HG03439 (cell line): ENCODE data around the gene SORCS3.
"Not testable (repeated sequence)": the region's sequence is repeated elsewhere in the genome, so short reads cannot be mapped to it uniquely, and the experiment has no call there.

ENCODE experiments used
- ATAC-seq: cut with Tn5 transposase; IDR thresholded peaks from one replicate; pipeline ENCODE4 v1.9.1; 2021; ENCODE audit warnings: mild to moderate bottlenecking, moderate library complexity; ENCODE audit not compliant: unreplicated experiment

Gene SORCS3

GRCh38 chr10:104689105-104689504 is 48.0 kb downstream of the SORCS3 start:
- no peak for ATAC-seq

DNA sequence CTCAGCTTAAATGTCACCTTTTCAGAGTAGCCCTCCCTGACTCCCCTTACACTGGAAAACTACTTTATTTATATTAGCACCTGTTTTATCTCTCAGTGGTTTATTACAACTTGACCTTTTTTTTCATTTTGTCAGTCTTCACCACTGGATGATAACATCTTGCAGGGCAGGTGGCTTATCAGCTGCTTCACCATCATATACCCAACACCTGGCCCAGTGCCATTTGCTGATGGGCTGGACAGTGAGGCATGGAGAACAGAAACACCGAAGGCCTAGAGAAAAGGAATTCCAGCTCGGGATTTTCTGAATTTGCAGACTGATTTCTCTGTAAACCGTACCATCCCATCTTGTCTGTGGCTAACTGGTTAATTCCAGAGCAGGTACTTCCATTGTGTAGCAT is 48.5 kb downstream of the SORCS3 start:
- ATAC-seq = no peak

DNA sequence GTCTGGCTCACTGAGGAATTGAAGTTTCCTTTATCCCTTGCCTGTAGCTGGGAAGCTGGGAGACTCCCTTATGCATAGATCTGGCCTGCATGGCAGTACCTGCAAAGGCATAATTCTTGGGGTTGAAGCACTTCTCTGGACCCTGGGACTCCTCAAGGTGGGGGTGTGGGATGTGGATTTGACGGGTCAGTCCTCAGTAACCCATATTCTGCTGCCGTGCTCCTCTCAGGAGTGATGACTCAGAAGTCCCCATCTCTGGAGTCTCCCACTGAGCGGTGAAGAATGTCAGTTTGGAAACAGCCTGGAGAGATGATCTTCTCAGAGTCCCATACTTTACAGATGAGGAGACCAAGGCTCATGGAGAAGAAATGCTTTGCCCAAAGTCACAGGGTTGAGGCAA is 49.0 kb downstream of the SORCS3 start:
- no peak for ATAC-seq

- no peak for ATAC-seq
These were observed 49.9 kb downstream of the SORCS3 start for GRCh38 chr10:104690959-104691358.

- no peak for ATAC-seq
These were observed 53.0 kb downstream of the SORCS3 start for GRCh38 chr10:104694074-104694473.

DNA sequence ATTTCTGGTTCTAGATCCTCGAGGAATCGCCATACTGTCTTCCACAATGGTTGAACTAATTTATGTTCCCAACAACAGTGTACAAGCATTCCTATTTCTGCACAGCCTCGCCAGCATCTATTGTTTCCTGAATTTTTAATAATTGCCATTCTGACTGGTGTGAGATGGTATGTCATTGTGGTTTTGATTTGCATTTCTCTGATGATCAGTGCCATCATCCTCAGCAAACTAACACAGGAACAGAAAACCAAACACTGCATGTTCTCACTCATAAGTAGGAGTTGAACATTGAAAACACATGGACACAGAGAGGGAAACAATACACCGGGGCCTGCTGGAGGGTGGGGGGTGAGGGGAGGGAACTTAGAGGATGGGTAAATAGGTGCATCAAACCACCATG is 62.2 kb downstream of the SORCS3 start:
- ATAC-seq = not testable (repeated sequence)

DNA sequence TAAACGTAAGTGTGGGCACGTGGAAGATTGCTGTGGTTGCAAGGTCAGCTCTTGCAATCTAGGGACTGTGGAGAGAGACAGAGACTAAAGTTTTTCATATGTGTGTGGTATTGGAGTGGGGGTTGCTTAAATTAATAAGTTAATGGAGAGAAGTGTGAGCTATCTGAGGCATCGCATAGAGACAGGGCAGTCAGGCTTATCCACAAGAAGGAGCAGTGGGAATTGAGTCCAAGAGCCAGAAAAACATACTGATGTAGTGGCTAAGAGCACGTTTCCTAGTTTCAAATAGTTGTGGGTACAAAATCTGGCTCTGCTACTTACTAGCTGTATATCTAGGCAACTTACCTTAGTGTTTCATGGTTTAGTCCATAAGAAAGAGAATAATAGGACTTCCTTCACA is 65.8 kb downstream of the SORCS3 start:
- no peak for ATAC-seq

- no peak for ATAC-seq
These were observed 66.7 kb downstream of the SORCS3 start for GRCh38 chr10:104707602-104708459.

DNA sequence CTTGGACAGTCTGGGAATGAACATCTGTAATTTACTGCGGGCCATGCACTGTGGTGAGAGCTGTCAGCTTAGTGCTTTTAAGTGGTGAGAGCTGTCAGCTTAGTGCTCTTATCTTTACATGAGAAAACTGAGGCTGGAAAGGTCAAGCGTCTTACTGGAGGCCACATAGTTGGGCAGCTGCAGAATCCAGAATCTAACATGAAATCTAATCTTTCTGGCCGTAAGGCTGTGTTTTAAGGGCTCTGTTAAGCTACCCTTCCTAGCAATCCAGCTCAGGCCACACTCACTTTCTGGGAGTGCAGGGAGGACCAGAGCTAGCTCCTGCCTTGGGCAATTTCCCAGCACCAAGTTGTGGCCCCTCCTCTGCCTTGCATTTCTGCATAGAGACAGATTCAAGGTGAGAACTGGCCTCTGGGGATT is 70.2 kb downstream of the SORCS3 start:
- no peak for ATAC-seq

- not testable (repeated sequence) for ATAC-seq
These were observed 89.5 kb downstream of the SORCS3 start for GRCh38 chr10:104730593-104730992.

GRCh38 chr10:104731192-104731591 is 90.1 kb downstream of the SORCS3 start:
- no peak for ATAC-seq

GRCh38 chr10:104732222-104732621 is 91.1 kb downstream of the SORCS3 start:
- ATAC-seq = no peak

DNA sequence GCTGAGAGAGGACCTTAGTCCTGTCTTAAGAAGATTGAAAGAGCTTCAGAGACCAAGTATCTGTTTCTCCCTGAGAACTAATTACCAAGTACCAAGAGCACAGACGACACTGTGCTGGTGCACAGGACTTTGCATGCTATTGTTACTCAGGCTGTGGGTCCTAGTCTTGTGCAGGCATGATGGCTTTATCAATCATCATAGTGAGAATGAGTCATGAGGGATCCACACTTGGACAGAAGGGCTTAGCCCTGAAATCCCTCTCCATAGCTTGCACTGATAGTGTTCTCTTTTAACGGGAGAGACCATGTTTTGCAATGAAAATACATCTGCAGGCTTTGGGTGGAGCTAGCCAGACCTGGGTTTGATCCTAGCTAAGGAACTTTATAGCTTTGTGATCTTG is 93.3 kb downstream of the SORCS3 start:
- no peak for ATAC-seq

DNA sequence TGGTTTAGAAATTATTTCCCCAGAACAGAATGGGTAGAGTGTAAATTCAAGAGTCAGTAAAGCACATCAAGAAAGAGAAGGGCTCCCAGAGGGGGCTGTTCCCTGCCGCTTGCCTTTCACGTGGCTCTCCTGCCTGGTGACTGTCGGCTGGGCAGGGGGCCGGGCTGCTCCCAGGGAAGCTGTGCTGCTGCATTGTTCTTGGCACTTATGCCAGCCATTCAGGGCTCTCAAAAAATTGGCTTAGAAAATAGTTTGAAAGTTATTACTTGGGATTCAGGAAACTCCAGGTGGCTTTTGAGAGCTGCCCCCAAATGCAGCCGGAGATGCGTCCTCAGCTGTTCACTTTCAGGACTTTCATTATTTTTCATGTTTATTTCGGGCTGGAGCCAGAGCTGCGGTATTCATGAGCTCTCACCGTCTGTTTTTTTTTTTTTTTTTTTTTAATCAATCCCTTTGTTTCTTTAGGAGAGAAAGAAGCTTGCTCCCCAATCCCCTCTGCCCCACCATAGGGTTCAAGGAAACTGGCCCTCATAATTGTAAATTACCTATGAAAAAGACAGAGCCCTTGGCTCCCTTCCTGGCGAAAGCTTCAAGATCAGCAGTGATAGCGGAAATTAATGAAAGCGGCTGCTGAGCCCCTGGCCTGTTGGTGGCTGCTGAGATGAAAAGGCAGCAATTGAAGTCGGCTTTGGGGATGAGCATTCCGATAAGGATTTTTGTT is 94.1 kb downstream of the SORCS3 start:
- no peak for ATAC-seq

DNA sequence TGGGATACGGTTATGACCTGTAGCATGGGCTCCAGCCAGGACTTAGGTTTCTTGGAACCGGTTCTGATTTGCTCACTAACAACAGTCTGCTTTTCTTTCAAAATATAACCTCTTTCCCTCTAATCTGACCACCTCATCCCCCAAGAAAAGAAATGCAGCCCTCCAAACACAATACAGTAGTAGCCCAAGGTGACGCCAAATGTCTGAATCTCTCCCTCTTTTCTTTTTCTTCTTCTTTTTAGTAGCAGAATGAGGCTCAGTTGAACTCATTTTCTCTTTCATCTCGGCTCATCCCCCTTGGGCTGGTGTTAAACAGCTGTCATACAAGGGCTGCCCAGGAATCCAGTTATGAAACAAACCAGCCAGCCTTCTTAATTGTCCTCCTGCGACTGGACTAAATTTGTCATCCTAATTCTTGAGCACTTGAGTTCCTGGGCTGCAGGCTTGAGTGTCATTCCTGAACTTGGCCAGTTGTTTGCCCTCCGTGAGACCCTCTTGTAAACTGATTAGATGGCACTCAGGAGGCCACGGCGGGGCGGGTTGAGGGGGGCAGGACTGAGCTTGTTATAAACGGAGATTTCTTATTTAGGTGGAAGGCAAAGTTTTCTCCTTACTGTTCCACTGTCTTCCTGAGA is 94.8 kb downstream of the SORCS3 start:
- no peak for ATAC-seq

DNA sequence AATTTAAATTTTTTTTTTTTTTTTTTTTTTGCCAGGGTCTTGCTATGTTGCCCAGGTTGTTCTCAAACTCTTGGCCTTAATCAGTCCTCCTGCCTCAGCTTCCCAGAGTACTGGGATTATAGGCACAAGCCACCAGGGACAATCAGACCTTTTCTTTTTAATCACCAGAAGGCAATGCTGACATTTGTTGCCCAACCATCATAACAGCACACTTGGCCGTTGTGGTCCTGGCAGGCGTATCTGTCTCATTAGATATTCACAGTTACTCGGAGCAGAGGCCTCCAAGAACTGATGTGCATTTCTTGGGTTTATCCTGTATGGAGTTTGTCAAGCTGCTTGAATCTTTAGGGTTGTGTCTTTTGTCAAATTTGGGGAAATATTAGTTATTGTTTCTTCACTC is 100.0 kb downstream of the SORCS3 start:
- ATAC-seq = no peak

DNA sequence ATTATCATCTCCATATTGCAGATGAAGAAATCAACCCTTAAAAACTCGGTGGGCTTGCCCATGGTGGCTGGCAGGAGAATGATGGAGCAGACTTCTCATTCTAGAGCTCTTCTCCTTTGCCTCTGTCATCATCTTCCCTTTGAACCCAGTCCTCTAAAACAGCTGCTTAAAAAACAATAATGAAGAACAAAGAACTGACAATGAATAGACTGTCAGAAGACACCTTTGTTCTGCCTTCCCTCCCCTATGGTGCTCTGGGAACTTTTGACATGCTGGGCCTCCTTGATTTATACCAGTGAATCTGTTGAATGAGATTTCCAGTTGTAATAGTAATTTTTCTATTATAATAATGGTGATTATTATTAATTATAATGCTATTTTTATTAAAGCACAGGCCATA is 103.0 kb downstream of the SORCS3 start:
- no peak for ATAC-seq

DNA sequence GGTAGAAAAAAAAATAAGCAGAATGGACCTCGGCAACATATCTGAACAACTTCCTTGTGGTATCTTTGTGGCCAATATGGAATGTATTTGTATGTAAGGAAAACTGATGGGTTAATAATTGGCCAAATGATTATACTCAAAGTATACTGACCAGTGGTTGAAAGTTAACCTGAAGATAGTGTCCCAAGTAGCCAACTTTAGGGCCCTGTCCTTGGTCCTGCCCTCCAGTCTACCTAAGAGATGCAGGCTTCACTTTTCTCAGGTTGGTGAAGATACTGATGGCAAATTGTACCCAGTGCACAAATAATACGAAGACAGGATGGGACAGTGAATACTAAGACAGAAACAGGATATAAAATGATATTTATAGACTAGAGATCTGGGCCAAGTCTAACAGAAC is 109.2 kb downstream of the SORCS3 start:
- no peak for ATAC-seq

DNA sequence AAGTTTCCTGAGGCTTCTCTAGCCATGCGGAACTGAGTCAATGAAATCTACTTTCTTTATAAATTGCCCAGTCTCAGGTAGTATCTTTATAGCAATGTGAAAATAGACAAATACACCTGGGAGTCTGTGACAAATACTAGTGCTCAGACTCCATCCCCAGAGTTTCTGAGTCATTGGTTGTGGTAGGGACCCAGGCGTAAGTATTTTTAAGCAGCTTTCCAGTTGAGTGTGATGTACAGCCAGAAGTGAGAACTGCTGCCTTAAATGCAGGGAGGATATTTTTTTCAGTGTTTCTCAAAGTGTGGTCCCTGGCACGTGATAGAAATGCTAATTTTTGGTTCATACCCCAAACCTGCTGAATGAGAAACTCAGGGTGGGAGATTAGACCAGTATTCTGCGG is 121.7 kb downstream of the SORCS3 start:
- ATAC-seq = no peak

DNA sequence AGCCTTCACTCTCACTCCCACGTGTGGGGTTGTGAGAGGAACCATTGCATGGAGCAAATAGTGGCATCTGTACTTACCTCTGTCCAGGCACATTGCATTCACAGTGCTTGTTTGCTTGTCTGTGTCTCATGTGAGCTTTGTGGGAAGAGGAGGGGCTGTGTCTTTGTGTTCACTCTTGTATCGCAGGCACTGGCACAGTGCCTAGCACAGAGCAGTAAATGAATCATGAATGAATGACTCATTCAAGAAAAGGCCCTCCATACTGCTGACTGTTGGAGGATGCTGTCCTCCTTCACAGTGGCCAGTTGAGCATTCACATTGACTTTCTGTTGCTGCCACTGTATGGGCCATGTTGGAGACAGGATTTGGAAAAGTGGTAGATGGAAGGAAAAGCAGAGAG is 125.3 kb downstream of the SORCS3 start:
- ATAC-seq = no peak

- ATAC-seq = no peak
These were observed 126.2 kb downstream of the SORCS3 start for GRCh38 chr10:104767282-104767681.

- no peak for ATAC-seq
These were observed 126.7 kb downstream of the SORCS3 start for GRCh38 chr10:104767745-104768144.
